ENCODE data around the gene ONECUT3. TPM values are rescaled to one million over a fixed set of nuclear protein-coding genes. Genes with fewer than 3 reads are reported as not detected.

ONECUT3 gene
- total RNA-seq, 1 experiment from 2014 or later = not detected

DNA sequence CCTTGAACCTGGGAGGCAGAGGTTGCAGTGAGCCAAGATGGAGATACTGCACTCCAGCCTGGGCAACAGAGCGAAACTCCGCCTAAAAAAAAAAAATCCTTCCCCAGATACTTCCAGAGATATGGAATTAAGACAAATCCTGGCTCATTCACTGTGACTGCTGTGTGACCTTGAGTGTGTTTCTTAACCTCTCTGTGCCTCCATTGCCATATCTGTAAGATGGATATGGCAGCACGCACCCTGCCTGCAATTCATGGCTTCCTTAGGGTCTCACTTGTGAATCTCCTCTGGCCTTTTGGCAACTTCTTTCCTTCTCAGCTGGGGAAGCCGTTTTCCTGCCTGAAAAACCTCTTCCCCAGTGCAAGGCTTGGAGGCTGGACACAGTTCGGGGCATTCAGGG is 33.8 kb upstream of the ONECUT3 start:
- DNase-seq (ENCODE audit: low spot score) = no peak
- peaks cover 4% of the 10 kb centered on the region for H3K4me1 ChIP-seq (ENCODE audit: insufficient read depth, low read length, poor library complexity, severe bottlenecking)
- H3K27ac ChIP-seq (ENCODE audit: low read depth, low read length, poor library complexity, severe bottlenecking) = no peak overlapping the region
- POLR2A ChIA-PET (ENCODE audit: low non-redundant PET) = no interaction called here
- H3K4me3 ChIP-seq (ENCODE audit: low read depth, low read length, poor library complexity, severe bottlenecking) = no peak overlapping the region
- peaks cover 30% of the 10 kb centered on the region for H3K27me3 ChIP-seq (replicated peaks; ENCODE audit: insufficient read depth, low read depth, low read length, poor library complexity)
- BruUV-seq (replicated peaks) = no TSS peak
- H3K36me3 ChIP-seq (ENCODE audit: insufficient read depth, low read length, poor library complexity, severe bottlenecking) = no peaks in the 10 kb centered on the region
- no peaks in the 10 kb centered on the region for H3K9me3 ChIP-seq (ENCODE audit: low read depth, low read length, poor library complexity, severe bottlenecking)
- TF ChIP-seq, protein P1, sequence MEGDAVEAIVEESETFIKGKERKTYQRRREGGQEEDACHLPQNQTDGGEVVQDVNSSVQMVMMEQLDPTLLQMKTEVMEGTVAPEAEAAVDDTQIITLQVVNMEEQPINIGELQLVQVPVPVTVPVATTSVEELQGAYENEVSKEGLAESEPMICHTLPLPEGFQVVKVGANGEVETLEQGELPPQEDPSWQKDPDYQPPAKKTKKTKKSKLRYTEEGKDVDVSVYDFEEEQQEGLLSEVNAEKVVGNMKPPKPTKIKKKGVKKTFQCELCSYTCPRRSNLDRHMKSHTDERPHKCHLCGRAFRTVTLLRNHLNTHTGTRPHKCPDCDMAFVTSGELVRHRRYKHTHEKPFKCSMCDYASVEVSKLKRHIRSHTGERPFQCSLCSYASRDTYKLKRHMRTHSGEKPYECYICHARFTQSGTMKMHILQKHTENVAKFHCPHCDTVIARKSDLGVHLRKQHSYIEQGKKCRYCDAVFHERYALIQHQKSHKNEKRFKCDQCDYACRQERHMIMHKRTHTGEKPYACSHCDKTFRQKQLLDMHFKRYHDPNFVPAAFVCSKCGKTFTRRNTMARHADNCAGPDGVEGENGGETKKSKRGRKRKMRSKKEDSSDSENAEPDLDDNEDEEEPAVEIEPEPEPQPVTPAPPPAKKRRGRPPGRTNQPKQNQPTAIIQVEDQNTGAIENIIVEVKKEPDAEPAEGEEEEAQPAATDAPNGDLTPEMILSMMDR (conservative IDR thresholded peaks at IDR 0.05; ENCODE audit: low read depth, low read length) = no peak
- TF ChIP-seq EZH2 (IDR thresholded peaks at IDR 0.05; ENCODE audit: borderline replicate concordance, low read depth, low read length, poor library complexity, severe bottlenecking) = no peak
- CTCF ChIA-PET = no interaction called here
- intact Hi-C loops (cut with micrococcal nuclease; ENCODE audit: unreplicated experiment) = no loop called here

DNA sequence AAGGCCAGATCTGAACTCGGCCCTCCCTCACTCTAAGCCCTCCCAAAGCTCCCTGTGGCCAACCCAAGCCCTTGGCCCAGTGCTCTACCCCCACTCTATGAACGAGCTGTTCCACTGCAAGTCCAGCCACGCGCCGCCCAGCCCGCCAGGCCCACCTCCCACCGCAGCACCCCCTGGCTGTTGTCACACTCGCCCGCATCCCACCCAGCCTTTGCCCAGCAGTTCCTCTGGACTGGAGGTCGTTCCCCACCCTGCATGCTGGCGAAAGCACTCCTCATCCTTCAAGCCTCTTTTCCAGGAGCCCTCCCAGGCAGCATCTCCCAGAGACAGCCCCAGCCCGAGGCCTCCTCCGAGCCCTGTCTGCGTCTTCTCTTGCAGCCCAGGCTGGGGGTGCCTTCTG is 33.1 kb upstream of the ONECUT3 start:
- POLR2A ChIA-PET (ENCODE audit: low non-redundant PET) = no interaction called here
- H3K4me3 ChIP-seq (ENCODE audit: low read depth, low read length, poor library complexity, severe bottlenecking) = no peak overlapping the region
- peaks cover 4% of the 10 kb centered on the region for H3K4me1 ChIP-seq (ENCODE audit: insufficient read depth, low read length, poor library complexity, severe bottlenecking)
- H3K27ac ChIP-seq (ENCODE audit: low read depth, low read length, poor library complexity, severe bottlenecking) = no peak overlapping the region
- TF ChIP-seq, protein P1 (conservative IDR thresholded peaks at IDR 0.05; ENCODE audit: low read depth, low read length) = no peak
- TF ChIP-seq EZH2 (IDR thresholded peaks at IDR 0.05; ENCODE audit: borderline replicate concordance, low read depth, low read length, poor library complexity, severe bottlenecking) = no peak
- no peak for DNase-seq (ENCODE audit: low spot score)
- H3K9me3 ChIP-seq (ENCODE audit: low read depth, low read length, poor library complexity, severe bottlenecking) = no peaks in the 10 kb centered on the region
- intact Hi-C loops (cut with micrococcal nuclease; ENCODE audit: unreplicated experiment) = no loop called here
- BruUV-seq (replicated peaks) = no TSS peak
- CTCF ChIA-PET = no interaction called here
- H3K36me3 ChIP-seq (ENCODE audit: insufficient read depth, low read length, poor library complexity, severe bottlenecking) = no peaks in the 10 kb centered on the region
- peaks cover 23% of the 10 kb centered on the region for H3K27me3 ChIP-seq (replicated peaks; ENCODE audit: insufficient read depth, low read depth, low read length, poor library complexity)

DNA sequence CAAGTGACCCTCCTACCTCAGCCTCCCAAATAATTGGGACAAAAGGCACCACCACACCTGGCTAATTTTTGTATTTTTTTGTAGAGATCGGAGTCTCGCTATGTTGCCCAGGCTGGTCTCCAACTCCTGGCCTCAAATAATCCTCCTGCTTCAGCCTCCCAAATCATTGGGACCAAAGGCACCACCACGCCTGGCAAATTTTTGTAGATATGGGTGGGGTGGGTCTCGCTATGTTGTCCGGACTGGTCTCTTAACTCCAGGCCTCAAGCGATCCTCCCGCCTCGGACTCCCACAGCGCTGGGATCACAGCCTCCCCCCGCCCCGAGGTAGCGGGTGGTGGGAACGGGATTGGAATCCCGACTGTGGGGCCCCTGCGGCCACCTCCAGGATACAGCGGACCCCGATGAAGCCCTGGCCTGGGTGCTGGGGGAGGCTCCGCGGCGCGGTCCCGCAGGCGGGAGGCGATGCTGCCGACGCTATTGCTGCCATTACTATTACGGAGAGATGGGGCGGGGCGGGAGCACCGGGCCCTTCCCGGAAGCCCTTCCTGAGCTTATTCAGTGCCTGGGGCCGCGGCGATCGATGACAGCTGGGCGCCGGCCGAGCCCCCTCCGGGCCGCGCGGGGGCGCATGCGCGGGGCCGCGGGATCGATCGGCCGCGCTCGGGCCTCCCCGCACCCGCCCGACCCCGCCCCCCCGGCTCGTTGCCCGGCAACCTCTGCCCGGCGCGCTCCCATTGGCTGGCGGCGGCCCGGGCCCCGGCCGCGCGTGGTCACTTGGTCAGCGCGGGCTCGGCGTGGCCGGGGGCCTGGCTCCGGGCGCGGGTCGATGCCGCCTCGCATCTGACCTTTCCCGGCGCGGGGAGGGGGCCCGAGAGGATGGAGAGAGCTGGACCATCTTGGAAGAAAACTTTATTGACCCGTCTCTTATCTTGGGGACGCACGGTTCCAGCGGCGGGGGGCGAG is 27.9 kb upstream of the ONECUT3 start:
- no TSS peak for BruUV-seq (replicated peaks)
- H3K4me1 ChIP-seq (ENCODE audit: insufficient read depth, low read length, poor library complexity, severe bottlenecking) = no peaks in the 10 kb centered on the region
- ChIA-PET POLR2A (ENCODE audit: low non-redundant PET) (interaction anchor here (0.6 kb wide), 1 partner anchor 310 kb away, joined by 10 read pairs; no protein-coding TSS in a partner anchor), CTCF (interaction anchor here (0.6 kb wide), 1 partner anchor 30 kb away, joined by 3 read pairs; no protein-coding TSS in a partner anchor)
- TF ChIP-seq, protein P1 (conservative IDR thresholded peaks at IDR 0.05; ENCODE audit: low read depth, low read length) = no peak
- no peak for TF ChIP-seq EZH2 (IDR thresholded peaks at IDR 0.05; ENCODE audit: borderline replicate concordance, low read depth, low read length, poor library complexity, severe bottlenecking)
- peak; percentile 64 for DNase-seq (ENCODE audit: low spot score)
- H3K27me3 ChIP-seq (replicated peaks; ENCODE audit: insufficient read depth, low read depth, low read length, poor library complexity) = peaks cover 28% of the 10 kb centered on the region
- no peaks in the 10 kb centered on the region for H3K36me3 ChIP-seq (ENCODE audit: insufficient read depth, low read length, poor library complexity, severe bottlenecking)
- intact Hi-C loops (cut with micrococcal nuclease; ENCODE audit: unreplicated experiment) = no loop called here
- H3K9me3 ChIP-seq (ENCODE audit: low read depth, low read length, poor library complexity, severe bottlenecking) = no peaks in the 10 kb centered on the region
- H3K4me3 ChIP-seq (ENCODE audit: low read depth, low read length, poor library complexity, severe bottlenecking) = peak overlapping the region; percentile 42
- no peak overlapping the region for H3K27ac ChIP-seq (ENCODE audit: low read depth, low read length, poor library complexity, severe bottlenecking)
